GM19351 (cell line): ENCODE results near the gene POLD4.

ENCODE experiments used
- ATAC-seq: cut with Tn5 transposase; IDR thresholded peaks from one replicate; pipeline ENCODE4 v1.9.1; 2021; ENCODE audit warnings: mild to moderate bottlenecking, moderate library complexity; ENCODE audit not compliant: unreplicated experiment

POLD4 gene

DNA sequence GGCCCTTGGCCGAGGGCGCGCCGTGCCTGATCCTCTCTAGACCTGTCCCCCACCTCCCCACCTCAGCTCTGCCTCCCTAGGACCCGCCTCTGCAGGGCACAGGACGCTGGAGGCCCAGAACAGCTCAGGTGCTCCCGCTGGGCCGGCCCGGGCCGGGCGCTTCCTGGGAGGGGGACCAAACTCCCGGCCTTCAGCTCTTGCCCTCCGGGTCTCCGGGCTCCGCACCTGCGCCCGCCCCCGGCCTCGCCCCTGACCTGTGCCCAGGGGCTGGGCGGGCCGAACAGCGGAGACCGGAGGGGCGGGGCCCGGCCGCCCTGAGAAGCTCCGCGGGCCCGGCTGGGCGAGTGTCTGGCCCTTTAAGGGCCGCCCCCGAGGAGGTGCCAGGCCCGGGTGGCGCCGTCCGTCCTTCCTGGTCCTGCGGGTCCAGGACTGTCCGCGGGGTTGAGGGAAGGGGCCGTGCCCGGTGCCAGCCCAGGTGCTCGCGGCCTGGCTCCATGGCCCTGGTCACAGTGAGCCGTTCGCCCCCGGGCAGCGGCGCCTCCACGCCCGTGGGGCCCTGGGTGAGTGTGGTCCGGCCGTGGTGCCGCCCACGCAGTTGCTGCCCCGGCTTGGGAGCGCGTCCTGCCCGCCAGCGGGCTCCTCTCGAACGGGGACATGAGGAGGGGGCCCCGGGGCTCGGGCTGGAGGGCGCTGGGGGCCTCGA lies 50.1 kb downstream of the POLD4 start, which contains the start of gene SSH3:
SSH3 (plus strand) TSS at position 399 of the 703 bp plus-strand sequence; CDS start at position 495, 96 bp downstream.
- no peak for ATAC-seq

DNA sequence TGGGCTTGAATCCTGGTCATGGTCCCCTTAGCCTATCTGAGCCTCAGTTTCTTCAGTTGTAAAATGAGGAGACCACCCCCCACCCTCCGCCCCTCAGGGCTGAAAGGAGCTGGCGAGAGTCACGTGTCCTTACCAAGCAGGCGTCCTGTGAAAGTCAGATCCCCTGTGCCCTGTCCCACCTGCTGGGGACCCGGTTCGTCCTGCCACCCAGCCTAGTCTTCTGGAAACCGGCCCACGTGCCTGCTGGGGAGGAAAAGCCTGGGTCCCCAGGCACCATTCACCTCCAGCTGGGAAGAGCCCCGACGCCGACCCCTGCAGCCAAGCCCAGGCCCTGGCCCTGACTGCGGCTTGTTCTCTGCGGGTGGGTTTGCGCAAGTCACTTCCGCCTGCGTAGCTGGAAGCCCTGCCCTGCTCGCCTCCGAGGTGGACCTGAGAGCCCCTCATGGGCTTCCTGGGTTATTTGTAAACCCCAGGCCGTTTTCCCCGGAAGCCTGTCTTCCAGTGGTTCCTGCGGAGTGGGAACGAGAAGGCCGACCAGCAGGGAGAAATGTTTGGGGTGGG lies 50.7 kb downstream of the POLD4 start:
- no peak for ATAC-seq

DNA sequence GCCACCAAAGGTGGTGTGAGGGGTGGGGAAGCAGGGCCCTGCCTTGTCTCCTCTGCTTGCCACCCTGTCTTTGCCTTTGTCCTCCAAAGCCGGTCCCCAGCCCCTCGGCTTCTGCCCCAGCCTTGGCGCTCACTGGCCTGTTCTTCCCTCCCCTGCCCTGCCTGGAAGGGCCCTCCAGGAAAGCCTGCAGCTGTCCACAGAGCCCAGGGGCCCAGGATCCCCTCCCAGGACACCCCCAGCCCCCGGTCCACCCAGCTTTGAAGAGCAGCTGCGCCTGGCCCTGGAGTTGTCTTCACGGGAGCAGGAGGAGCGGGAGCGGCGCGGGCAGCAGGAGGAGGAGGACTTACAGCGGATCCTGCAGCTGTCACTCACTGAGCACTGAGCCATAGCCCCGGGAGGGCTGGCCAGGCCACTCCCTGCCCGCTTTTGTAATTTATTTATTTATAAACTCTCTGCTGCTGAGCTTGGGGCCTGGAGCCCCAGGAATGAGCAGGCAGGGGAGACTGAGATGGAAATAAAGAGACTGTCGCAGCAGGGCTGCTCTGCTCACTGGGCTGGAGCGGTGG lies 51.3 kb downstream of the POLD4 start:
- ATAC-seq, result no peak

DNA sequence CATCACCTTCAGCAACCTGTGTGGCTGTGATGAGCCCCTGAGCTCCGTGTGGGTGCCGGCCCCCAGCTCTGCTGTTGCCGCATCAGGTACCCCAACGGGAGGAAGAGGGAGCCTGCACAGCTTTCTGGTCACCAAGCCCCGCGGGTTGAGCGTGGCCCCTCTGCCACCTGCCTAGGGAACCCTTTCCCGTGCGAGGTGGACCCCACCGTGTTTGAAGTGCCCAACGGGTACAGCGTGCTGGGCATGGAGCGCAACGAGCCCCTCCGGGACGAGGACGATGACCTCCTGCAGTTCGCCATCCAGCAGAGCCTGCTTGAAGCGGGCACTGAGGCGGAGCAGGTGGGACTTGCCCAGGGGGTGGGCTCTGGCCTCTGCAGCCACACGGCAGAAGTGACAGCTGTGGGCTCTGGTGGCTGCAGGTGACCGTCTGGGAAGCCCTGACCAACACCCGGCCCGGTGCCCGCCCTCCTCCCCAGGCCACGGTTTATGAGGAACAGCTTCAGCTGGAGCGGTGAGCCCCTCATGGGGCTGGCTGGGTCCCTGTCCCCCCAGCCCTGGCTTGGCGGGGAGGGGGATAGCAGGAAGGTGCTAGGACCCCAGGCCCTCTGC lies 51.9 kb downstream of the POLD4 start:
- ATAC-seq, result no peak
